Stimulated activated CD4-positive, alpha-beta T cell treated with anti-CD3 and anti-CD28 coated beads, Interleukin-1b, Interleukin-23, amount 100 ng/mL, for 24 hours (primary cell): Measurements from ENCODE around the gene NCK2.

Experiments
- DNase-seq, 4 experiments: peaks; one replicate each; pipeline ENCODE4 v3.0.0-alpha.2; 2020; ENCODE audit warnings: low read depth in 4 of 4, low spot score in 1 of 4

The NCK2 gene

GRCh38 chr2:105789745-105790460 lies 45.2 kb downstream of the NCK2 start:
- DNase-seq = no peak

GRCh38 chr2:105790461-105791149 lies 45.9 kb downstream of the NCK2 start:
- no peak for DNase-seq

- no peak for DNase-seq
Observed at GRCh38 chr2:105791229-105791628, 46.5 kb downstream of the NCK2 start.

GRCh38 chr2:105792561-105792960 lies 47.8 kb downstream of the NCK2 start:
- no peak for DNase-seq

GRCh38 chr2:105793196-105793975 lies 48.7 kb downstream of the NCK2 start:
- no peak for DNase-seq

- DNase-seq = no peak
Observed at GRCh38 chr2:105794926-105795574, 50.3 kb downstream of the NCK2 start.

- DNase-seq = no peak
Observed at GRCh38 chr2:105795575-105795934, 50.8 kb downstream of the NCK2 start.

GRCh38 chr2:105796131-105796638 lies 51.5 kb downstream of the NCK2 start:
- no peak for DNase-seq

- no peak for DNase-seq
Observed at GRCh38 chr2:105796791-105797190, 52.1 kb downstream of the NCK2 start.

GRCh38 chr2:105797298-105797819 lies 52.6 kb downstream of the NCK2 start:
- no peak for DNase-seq

GRCh38 chr2:105798595-105798994 lies 53.9 kb downstream of the NCK2 start:
- DNase-seq = no peak

- no peak for DNase-seq
Observed at GRCh38 chr2:105800036-105800713, 55.5 kb downstream of the NCK2 start.

GRCh38 chr2:105800953-105801635 lies 56.4 kb downstream of the NCK2 start:
- DNase-seq = no peak

GRCh38 chr2:105801961-105802360 lies 57.2 kb downstream of the NCK2 start:
- no peak for DNase-seq

- peak in 3 of 4 experiments; percentile 36 to 56 (median 55) for DNase-seq
Observed at GRCh38 chr2:105802587-105802986, 57.9 kb downstream of the NCK2 start.

GRCh38 chr2:105803337-105803736 lies 58.6 kb downstream of the NCK2 start:
- DNase-seq = no peak

GRCh38 chr2:105803773-105804172 lies 59.1 kb downstream of the NCK2 start:
- DNase-seq = no peak

- DNase-seq = no peak
Observed at GRCh38 chr2:105804266-105804665, 59.6 kb downstream of the NCK2 start.

- peak in 1 of 4 experiments; percentile 42 for DNase-seq
Observed at GRCh38 chr2:105806996-105807395, 62.3 kb downstream of the NCK2 start.
